HG03558 (cell line): ENCODE measurements around the gene ALAD.
A peak's percentile ranks its signal among the peaks of the same experiment; 100 is the strongest.
"Not testable (repeated sequence)": the region's sequence is repeated elsewhere in the genome, so short reads cannot be mapped to it uniquely, and the experiment has no call there.

Experiments used
- ATAC-seq: cut with Tn5 transposase; IDR thresholded peaks from one replicate; pipeline ENCODE4 v1.9.1; 2021; ENCODE audit warnings: moderate number of reproducible peaks; ENCODE audit not compliant: unreplicated experiment; ENCODE audit errors: extremely low read depth

ALAD gene

DNA sequence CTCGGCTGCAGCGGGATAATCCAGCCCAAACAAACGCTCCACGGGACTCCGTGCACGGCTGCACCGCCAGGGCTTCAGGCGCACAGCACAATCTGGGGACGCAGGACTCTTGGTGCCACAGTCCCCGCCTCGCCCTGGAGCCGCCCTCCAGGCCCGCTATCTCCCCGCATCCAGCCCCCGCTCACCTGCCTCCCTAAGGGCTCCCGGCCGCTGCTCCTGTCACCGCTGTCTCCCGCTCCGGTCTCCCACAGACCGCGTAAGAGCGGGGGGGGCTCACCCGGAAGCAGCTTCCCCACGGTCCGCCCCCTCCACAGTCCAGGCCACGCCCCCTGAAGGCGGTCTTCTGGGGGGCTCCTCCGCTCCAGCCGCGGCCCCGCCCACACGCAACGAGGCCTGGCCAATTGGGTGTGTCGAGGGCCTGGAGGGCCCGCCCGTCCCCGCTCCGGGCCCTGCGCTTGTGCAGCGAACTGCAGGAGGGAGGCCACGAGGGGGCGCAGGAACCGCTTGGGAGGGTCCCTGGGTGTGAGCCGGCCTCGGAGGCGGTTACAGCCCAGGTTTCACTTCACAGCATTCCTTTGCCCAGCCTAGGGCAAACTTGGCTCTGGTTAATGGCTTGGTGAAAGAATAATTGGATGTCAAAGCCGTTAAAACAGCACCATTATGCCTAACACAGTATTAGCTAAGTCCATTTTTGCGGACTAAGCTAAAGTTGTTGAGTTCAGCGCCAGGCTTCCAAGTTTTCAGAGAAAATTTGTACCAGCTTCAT is at the start of gene ALAD:
Gene ALAD, minus strand, starts transcription at position 258 of the 766 bp plus-strand sequence. CDS start 7,725 bp downstream, outside the sequence.
- ATAC-seq: peak; percentile 90

- no peak for ATAC-seq
Observed at GRCh38 chr9:113449376-113449775, 48.3 kb upstream of the ALAD start.

GRCh38 chr9:113446323-113446740 is 45.2 kb upstream of the ALAD start:
- ATAC-seq: no peak

DNA sequence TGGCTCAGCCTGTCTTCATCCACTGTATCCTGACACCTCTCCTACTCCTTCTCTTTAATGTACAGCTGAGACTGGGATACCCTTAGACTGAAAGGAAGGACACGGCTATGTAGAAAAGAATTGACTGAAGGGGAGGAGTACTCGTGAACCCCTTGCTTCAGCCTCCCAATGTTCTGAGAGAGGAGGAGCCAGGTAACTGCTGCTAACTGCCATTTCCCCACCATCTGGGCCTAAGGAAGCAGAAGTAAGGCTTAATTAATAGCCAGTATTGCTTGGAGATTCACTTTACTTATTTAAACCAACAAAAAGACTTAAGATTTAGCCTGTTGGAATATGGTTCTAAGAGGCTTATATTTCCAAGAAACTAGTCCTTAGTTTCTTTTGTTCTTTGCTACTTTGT is 43.7 kb upstream of the ALAD start:
- ATAC-seq: no peak

DNA sequence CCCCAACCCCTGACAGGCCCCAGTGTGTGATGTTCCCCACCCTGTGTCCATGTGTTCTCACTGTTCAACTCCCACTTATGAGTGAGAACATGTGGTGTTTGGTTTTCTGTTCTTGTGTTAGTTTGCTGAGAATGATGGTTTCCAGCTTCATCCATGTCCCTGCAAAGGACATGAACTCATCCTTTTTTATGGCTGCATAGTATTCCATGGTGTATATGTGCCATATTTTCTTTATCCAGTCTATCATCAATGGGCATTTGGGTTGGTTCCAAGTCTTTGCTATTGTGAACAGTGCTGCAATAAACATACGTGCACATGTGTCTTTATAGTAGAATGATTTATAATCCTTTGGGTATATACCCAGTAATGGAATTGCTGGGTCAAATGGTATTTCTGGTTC is 36.6 kb upstream of the ALAD start:
- ATAC-seq: not testable (repeated sequence)

DNA sequence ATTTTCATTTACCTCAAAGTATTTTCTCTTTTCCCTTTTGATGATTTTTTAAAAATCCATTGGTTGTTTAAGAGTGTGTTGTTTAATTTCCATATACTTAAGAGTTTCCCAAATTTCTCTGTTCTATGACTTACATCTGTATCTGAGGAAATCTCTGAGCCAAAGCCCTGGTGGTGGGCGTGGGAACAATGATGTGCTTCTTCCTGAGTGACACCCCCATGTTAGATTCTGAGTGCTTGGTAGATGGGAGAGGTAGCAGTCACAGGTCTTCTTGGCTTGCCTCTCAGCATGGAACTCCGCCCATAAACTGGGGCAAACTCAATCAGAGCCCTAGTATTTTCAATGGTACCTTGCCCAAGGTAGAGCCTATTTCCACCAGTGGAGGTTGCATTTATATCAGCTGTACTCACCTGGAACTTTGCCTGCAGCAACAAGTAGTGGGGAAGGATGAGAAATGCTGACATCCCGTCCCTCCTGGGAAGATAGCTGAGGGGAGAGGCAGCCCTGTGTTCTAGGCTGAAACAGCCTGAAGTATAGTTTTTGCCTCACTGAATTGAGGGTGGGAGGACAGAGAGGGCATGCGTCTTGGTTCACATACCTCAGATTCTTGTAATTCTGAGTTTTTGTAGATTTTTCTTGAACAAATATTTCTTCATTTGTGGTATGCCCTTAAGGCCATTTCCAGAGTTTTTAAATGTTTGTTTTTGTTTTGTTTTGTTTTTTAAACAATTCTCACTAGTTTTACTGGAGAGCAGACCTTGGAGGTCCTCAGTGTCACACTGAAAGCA is 35.8 kb upstream of the ALAD start:
- ATAC-seq: no peak

GRCh38 chr9:113431191-113431590 is 30.1 kb upstream of the ALAD start:
- no peak for ATAC-seq

- no peak for ATAC-seq
Observed at GRCh38 chr9:113428062-113428615, 27.1 kb upstream of the ALAD start.

GRCh38 chr9:113427629-113428028 is 26.5 kb upstream of the ALAD start:
- no peak for ATAC-seq

DNA sequence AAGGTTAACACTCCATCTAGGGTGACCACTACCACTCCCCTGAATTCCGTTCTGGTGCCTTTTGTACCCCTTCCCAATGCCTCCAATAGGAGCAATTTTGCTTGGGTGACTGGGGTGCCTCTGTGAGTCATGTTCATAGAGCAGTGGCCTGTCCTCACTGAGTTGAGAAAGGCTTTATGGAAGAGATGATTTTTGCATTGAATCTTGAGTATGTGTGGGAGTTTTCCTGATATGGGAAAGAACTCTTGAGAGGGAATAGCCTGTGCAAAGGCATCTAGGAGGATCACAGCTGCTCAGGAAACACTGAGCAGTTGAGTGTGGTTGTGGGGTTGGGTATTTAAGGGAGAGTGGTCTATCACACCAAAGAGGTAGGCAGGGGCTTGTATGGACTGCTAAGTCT is 25.6 kb upstream of the ALAD start:
- ATAC-seq: no peak

- ATAC-seq: no peak
Observed at GRCh38 chr9:113425072-113425471, 24.0 kb upstream of the ALAD start.

DNA sequence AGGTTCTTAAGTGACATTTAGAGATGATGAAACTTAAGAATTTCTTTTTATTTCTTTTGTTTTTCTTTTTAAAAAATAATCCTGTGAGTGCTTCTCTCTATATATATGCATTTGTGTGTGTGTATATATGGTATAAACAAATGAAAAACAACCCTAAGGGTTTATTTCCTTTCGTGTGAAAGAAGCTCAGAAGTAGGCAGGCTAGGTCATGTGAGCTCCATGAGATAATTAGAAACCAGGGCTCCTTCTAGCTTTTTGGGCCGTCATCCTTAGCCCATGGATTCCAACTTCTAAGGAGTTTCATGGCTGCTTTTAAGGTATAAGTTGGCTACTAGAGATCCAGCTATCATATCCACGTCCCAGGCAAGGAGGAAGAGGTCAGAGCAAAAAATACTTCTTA is 20.6 kb upstream of the ALAD start:
- ATAC-seq: no peak

GRCh38 chr9:113417370-113417769 is 16.3 kb upstream of the ALAD start:
- ATAC-seq: no peak

GRCh38 chr9:113416149-113416721 is 15.2 kb upstream of the ALAD start:
- ATAC-seq: peak; percentile 89

DNA sequence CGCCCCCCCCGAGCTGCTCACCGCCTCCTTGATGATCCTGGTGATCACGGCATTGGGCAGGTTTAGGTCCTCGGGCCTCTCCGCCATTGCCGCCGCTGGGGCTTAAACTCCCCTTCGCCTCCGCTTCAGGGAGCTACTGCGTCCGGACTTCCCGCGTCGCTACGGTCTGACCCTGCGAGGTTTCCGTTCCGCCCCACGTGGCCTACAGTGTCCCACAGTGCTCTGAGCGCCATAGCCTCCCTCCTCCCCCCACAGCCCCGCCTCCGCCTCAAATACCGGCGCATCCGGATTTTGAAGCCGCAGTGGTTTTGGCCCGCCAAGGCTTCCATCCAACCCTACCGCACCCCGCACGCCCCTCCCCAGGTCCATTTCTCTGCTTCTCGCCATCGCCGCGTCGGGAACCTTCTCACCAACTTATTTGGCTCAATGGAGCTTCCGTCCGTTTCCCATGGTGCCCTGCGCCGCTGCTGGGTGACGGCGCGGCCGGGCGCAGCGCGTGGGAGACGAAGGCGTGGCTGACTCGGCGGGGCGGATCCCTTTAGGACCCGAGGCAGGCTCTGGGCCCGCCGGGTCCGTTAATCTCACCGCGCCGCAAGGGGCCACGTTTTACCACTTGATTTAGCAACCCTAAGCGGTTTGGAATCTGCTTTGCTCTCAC is 9.3 kb upstream of the ALAD start, which contains the start of the genes C9orf43 and POLE3:
Gene C9orf43, plus strand, starts transcription at position 541 of the 658 bp plus-strand sequence. CDS start 2,747 bp downstream, outside the sequence.
Gene POLE3, minus strand, starts transcription at position 469 of the 658 bp plus-strand sequence. Its CDS starts 382 bp downstream, at position 87.
- ATAC-seq: peak; percentile 71

- ATAC-seq: no peak
Observed at GRCh38 chr9:113409883-113410206, 8.8 kb upstream of the ALAD start.

DNA sequence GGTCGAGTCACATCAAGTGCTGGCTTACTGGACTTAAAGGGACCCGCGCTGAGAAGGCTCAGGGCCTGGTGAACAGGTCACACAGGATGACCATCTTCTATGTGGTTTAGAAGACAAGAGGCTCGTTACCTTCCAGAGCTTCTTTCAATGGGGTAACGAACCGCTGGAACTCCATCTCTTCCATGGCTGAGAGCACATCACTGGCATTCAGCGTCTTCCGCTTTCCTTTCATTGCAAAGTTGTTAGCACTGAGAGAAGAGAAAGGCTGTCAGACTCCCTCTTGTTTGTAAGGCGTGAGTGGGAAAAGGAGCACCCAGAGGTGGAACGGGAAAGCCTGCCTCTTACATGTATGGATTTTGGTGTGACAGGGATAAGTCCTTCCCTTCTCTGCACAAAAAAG is 8.4 kb upstream of the ALAD start:
- ATAC-seq: no peak

GRCh38 chr9:113406873-113407511 is 5.9 kb upstream of the ALAD start:
- not testable (repeated sequence) for ATAC-seq

DNA sequence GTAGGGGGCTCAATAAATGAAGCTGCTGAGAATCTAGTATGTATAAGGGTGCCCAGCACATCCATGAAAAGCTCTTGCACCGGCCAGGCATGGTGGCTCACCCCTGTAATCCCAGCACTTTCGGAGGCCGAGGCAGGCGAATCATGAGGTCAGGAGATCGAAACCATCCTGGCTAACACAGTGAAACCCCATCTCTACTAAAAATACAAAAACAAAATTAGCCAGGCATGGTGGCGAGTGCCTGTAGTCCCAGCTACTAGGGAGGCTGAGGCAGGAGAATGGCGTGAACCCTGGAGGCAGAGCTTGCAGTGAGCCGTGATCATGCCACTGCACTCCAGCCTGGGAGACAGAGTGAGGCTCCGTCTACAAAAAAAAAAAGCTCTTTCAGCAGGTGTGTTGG is 5.3 kb upstream of the ALAD start:
- not testable (repeated sequence) for ATAC-seq

DNA sequence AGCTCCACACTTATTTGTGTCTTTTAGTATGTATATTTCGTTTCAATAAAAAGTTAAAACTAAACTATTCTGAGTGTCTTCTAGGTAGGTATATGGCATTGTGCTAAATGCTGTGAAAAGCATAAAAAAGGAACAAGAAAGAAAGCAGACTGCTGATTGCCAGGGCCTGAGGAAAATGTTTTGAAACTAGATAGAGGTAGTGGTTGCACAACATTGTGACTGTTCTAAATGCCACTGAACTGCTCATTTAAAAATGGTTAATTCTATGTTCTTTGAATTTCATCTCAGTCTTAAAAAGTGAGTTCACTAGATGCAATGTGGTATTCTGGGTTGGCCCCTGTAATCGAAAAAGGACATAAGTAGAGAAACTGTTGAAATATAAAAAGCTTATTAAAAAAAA is 2.6 kb upstream of the ALAD start:
- ATAC-seq: no peak
